ENCODE results near the gene ELP5.

The ELP5 gene

DNA sequence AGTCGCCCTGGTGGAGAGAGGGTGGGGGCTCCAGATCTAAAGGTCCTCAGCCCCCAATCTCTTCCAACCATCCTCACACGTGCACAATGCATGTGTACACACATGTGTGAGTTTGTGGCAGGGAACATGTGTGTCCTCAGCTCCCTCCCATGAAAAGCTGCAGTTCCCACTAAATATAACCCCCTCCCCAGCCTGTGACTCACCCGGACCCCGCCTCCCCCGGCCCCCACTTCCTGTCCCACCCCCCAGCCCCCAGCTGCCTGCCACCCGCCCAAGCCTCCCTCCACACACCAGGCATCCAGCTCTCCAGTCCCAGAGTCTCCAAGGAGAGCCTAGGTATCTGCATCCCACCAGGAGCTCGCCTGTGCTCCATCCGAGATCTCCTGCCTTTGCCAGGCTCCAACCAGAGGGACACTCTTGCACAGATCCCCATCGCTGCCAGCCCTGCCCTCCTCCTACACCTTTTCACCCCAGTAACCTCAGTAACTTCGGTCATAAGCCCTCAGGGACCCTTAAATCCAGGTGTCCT lies 36.3 kb upstream of the ELP5 start:
- TF ChIP-seq, protein P1, sequence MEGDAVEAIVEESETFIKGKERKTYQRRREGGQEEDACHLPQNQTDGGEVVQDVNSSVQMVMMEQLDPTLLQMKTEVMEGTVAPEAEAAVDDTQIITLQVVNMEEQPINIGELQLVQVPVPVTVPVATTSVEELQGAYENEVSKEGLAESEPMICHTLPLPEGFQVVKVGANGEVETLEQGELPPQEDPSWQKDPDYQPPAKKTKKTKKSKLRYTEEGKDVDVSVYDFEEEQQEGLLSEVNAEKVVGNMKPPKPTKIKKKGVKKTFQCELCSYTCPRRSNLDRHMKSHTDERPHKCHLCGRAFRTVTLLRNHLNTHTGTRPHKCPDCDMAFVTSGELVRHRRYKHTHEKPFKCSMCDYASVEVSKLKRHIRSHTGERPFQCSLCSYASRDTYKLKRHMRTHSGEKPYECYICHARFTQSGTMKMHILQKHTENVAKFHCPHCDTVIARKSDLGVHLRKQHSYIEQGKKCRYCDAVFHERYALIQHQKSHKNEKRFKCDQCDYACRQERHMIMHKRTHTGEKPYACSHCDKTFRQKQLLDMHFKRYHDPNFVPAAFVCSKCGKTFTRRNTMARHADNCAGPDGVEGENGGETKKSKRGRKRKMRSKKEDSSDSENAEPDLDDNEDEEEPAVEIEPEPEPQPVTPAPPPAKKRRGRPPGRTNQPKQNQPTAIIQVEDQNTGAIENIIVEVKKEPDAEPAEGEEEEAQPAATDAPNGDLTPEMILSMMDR (IDR thresholded peaks at IDR 0.05; ENCODE audit: borderline replicate concordance, insufficient read depth, low read depth, low read length) = no peak
- H3K4me3 ChIP-seq (ENCODE audit: low read depth, low read length) = no peak overlapping the region

DNA sequence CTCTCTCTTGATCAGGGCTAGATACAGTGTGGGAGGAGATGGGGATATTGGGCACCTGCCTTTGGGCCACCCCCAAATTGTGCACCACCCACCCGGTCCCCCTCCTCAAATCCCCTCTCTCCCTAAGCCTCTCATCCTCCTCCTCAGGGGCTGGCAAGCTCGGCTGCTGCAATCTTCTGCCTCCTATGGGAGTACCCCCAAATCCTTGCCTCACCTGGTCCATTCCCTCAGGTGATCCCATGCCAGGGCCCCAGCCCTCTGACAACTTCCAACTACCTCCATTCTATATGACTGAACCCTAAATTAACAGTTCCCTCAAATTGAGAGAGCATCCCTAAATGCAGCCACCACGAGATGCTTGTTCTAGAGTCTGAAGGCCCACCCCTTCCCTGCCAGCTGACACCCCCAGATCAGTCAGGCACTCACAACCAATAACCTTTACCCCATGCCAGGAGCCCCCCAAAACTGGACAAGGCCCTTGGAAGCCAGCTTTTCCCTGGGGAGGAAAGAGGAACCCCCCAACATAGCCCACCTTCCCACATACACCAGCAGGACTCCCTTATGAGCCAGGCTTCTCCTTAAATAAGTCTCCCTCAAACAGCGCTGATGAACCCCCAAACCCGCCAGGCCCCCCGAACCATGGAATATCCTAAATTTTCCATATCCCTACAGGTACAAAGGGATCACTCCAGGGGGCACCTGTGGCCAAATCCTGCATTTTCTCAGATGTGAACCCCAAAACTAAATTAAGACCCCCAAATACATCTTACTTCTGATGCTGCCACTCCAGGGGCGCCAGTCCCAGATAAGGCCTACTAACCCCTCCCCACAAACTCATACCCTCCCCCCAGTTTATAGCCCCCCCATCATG lies 35.5 kb upstream of the ELP5 start:
- H3K4me3 ChIP-seq (ENCODE audit: low read depth, low read length) = no peak overlapping the region
- TF ChIP-seq, protein P1 (IDR thresholded peaks at IDR 0.05; ENCODE audit: borderline replicate concordance, insufficient read depth, low read depth, low read length) = no peak

DNA sequence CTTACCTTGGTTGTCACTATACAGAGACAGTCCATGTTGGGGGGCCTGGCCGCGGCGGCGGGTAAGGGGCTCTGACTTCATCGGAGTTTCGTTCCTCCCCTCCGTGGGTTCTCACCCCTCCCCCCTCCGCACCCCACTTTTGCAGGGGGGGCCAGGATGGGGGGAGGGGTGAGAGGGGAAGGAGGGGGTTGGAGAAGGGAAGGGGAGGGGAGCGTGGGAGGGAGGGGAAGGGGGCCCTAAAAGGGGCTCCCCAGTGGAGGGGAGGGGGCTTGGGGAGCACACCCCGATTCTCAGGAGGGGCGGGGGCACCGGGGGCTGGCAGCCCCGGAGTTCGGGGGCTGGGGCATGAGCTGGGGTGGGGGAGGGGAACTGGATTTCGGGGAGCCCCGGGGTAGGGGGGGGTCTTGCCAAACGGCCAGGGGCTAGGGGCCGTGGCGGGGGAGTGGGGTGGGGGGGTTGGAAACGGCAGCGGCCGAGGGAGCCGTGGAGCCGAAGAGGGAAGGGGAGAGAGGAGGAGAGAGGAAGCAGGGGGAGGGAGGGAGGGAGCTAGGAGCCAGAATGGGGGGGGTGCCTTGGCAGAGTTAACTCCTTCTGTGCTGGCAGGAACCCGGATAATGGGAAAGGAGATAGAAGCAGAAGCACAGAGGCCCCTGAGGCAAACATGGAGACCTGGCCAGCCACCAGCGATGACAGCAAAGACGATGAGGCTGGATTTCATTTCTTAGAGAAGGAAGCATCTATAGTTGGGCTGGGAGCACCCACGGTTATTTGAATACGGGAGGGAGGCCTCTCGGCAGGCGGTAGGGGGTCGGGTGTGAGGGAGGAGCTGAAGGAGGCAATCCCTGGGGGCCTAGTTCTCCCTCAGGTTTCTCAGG lies 34.7 kb upstream of the ELP5 start:
- TF ChIP-seq, protein P1 (IDR thresholded peaks at IDR 0.05; ENCODE audit: borderline replicate concordance, insufficient read depth, low read depth, low read length) = no peak
- no peak overlapping the region for H3K4me3 ChIP-seq (ENCODE audit: low read depth, low read length)

DNA sequence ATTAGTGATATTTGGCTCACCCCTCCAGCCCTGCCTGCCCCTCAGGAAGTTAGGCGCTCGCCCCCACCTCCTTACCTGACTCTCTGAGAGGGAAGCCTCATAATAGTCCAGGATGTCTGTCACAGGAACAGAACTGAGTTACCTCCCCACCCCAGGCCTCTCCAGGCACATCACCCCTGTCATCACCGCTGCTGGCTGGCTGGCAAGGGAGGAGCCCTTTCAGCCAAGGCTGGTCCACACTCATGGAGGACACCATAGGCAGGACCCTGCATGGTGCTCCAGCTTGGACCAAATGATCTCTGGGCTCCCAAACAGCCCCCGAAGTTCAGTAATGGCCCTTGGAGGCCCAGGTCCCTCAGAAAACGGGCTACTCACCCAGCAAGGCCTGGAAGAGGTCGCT lies 33.8 kb upstream of the ELP5 start:
- no peak overlapping the region for H3K4me3 ChIP-seq (ENCODE audit: low read depth, low read length)
- TF ChIP-seq, protein P1 (IDR thresholded peaks at IDR 0.05; ENCODE audit: borderline replicate concordance, insufficient read depth, low read depth, low read length) = no peak

DNA sequence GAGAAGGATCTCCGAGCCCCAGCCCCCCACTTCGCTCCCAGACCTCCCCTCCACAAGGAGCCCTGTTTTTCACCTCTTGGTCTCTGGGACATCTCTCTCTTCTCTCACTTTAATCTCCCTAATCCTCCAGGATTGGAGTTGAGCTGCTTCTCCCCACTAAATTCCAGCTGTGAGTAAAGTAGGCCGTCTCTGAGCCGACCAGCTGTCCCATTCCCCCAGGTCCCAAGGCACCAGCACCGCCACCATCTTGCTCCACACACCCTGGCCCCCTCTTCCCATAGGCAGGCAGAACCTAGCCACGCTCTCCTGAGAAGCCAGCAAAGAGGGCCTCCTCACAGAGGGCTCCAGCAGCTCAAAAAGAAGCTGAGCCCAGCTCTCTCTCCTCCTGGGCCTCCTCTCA lies 33.3 kb upstream of the ELP5 start:
- TF ChIP-seq, protein P1 (IDR thresholded peaks at IDR 0.05; ENCODE audit: borderline replicate concordance, insufficient read depth, low read depth, low read length) = no peak
- no peak overlapping the region for H3K4me3 ChIP-seq (ENCODE audit: low read depth, low read length)

DNA sequence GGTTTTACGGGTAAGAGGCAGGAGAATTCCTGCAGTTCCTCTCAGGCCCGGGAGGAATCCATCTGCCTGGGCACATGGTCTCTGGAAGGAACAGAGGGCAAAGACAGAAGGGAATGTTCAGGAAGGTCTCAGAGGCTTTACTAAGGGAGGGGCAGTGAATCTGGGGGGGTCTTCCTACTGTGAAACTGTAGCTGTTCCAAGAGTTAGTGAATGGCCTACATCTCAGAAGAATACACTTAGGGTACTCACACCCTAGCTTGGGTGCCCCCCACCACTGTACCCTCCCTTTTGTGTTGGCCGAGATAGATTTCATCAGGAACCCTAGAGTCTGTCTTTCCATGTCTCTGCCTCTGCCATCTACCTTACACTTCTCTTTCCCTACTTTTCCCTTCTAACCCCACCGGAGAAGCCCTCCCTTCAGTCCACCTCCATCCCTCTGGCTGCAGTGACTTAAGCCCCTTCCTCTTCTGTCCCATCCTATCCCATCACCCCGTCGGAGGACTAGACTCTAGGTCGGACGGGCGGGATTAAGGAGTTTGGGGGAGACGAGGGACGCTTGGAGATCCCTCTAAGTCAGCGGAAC lies 32.7 kb upstream of the ELP5 start:
- peak overlapping the region; percentile 90 for H3K4me3 ChIP-seq (ENCODE audit: low read depth, low read length)
- TF ChIP-seq, protein P1 (IDR thresholded peaks at IDR 0.05; ENCODE audit: borderline replicate concordance, insufficient read depth, low read depth, low read length) = no peak
